Mesenteric fat pad (tissue), 1 donor: Measurements from ENCODE around the gene PRKCD. TPM values are rescaled to one million over a fixed set of nuclear protein-coding genes. Genes with fewer than 3 reads are reported as not detected.

Source experiments
- DNase-seq: peaks from one replicate; pipeline ENCODE4 v3.0.0-alpha.2; 2020; ENCODE audit warnings: low spot score
- total RNA-seq: library from RNA; stranded (reverse); fragmentation: NEBNext Ultra II Directional; extraction: Animal tissue kit (Norgen Biotek cat#: 25700); gene quantifications from one replicate; pipeline ENCODE4 v1.2.1, GENCODE V29; 2021
- donor health status: DM: yes; HTN: yes; CAD: no.

PRKCD gene
- total RNA-seq, 1 donor from 2014 or later, result 80.4 TPM

DNA sequence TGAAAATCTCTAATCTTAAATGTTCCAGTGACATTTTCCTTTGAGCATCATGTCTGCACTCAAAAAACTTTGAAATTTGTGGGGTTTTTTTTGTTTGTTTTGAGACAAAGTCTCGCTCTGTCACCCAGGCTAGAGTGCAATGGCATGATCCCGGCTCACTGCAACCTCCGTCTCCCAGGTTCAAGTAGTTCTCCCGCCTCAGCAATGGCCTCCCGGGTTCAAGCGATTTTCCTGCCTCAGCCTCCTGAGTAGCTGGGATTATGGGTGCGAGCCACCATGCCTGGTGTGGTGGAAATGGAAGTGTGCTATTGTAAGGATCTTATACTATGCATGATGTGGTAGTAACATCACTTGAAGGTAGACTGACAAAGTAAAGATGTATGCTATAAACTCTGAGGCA lies 52.3 kb downstream of the PRKCD start:
- no peak for DNase-seq

DNA sequence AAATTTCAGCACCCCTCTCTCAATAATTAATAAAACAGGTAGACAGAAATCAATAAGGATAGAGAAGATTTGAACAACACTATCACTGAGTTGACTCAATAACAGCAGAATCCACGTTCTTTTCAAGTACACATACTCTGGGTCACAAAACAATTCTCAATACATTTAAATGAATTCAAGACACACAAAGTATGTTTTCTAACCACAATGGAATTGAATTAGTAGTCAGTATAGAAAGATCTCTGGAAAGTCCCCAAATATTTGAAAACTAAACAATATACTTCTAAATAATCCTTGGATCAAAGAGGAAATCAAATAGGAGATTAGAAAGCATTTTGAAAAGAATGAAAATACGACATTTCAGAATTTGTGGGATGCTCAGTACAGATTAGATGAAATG lies 54.8 kb downstream of the PRKCD start:
- DNase-seq, result no peak

DNA sequence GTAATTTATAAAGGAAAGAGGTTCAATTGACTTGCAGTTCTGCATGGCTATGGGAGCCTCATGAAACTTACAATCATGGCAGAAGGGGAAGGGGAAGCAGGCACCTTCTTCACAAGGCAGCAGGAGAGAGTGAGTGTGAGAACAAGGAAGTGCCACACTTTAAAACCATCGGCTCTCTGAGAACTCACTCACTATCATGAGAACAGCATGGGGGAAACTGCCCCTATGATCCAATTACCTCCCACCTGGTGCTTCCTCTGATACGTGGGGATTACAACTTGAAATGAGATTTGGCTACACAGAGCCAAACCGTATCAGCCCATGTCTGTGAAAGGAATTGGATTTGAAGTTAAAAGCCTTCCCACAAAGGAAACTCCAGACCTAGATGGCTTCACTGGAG lies 55.7 kb downstream of the PRKCD start:
- no peak for DNase-seq

- DNase-seq, result no peak
These were observed 56.2 kb downstream of the PRKCD start for GRCh38 chr3:53217175-53217574.

- no peak for DNase-seq
These were observed 57.1 kb downstream of the PRKCD start for GRCh38 chr3:53218131-53218530.

- DNase-seq, result no peak
These were observed 59.0 kb downstream of the PRKCD start for GRCh38 chr3:53219895-53220483.

DNA sequence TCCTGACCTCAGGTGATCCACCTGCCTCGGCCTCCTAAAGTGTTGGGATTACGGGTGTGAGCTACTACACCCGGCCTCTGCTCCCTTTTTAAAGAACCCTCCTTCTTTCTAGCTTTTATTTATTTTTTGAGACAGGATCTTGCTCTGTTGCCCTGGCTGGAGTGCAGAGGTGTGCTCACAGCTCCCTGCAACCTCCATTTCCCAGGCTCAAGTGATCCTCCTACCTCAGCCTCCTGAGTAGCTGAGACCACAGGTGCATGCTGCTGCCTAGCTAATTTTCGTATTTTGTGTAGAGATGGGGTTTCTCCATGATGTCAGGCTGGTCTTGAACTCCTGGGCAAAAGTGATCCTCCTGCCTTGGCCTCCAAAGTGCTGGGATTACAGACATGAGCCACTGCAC lies 60.3 kb downstream of the PRKCD start:
- DNase-seq, result no peak

DNA sequence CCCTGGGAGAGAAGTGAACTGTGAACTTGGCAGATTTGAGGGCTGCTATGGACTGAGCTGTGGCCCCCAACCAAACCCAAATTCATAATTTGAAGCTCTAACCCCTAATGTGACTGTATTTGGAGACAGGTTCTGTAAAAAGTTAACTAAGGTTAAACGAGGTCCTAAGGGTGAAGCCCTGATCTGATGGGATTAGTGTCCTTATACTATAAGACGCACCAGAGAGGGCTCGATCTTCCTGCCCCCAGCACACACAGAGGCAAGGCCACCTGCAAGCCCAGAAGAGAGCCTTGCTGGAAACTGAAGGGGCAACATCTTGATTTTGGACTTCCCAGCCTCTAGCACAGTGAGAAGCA lies 60.8 kb downstream of the PRKCD start:
- no peak for DNase-seq

DNA sequence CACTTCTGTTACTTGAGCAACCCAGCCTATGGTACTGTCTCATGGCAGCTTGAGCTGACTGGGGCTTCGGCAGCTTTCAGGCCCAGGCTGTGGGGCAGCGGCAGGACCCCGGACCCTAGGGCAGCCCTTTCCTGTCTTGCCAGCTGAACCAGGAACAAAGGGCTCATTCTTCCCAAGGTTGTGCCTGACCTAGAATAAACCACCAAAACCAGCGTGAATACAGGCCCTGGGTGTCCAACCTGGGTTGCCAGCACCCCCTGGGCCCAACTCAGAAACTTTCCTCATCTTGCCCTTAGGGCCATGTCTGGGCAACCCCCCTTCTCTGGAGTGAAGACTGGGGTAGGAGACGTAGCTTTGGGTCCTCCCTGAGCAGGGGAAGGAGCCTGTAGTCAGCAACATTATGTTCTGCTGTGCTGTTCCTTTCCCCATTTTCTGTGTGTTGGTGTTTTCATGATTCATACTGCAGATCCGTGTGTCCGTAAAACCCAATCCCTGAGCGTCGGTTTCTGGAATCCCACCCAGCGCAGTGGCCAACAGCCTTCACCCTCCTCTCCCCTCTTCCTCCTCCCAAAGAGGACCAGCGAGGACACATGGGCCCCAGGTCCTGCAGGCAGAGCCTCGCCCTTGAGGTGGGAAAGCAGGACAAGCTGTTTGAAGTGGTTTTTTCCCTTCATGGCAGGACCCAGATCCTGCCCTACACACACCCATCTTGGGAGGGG lies 61.3 kb downstream of the PRKCD start:
- DNase-seq, result no peak

DNA sequence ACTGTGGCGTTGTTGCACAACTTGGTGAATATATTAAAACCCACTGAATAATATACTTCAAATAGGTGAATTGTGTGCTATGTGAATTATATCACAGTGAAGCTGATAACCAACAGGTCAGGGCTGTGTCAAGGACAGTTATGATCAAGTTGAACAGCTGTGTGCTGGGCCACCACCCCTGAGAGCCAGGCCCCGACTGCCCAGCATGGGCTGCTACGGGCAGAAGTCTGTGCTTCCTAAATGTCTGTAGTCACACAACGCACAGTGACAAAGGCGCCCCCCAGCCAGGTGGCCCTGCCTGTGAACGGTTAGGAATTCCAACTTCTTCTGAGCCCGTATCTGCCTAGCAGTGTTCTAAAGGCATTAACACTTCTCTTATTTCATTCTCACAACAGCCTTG lies 62.0 kb downstream of the PRKCD start:
- no peak for DNase-seq

- DNase-seq, result no peak
These were observed 62.5 kb downstream of the PRKCD start for GRCh38 chr3:53223541-53223966.

- no peak for DNase-seq
These were observed 63.0 kb downstream of the PRKCD start for GRCh38 chr3:53224026-53224425.

GRCh38 chr3:53224536-53224935 lies 63.5 kb downstream of the PRKCD start:
- DNase-seq, result no peak

GRCh38 chr3:53225181-53225580 lies 64.2 kb downstream of the PRKCD start:
- no peak for DNase-seq

DNA sequence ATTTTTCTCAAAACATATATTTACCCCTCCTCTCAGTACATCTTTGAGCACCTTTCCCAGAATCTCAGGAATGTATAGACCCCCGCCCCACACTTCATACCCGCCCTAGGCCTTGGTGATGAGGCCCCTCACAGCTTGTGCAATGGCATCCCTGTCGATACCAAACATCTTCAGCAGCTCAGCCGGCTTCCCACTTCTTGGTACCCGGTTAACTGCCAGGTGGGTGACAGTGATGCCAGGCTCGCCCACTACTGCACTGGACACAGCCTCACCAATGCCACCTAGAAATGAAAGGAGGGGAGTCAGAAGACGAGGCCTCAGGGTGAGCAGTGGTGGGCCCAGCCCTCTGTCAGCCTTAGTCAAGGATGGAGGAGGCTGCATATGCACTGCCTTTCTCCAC lies 64.6 kb downstream of the PRKCD start:
- DNase-seq, result no peak

DNA sequence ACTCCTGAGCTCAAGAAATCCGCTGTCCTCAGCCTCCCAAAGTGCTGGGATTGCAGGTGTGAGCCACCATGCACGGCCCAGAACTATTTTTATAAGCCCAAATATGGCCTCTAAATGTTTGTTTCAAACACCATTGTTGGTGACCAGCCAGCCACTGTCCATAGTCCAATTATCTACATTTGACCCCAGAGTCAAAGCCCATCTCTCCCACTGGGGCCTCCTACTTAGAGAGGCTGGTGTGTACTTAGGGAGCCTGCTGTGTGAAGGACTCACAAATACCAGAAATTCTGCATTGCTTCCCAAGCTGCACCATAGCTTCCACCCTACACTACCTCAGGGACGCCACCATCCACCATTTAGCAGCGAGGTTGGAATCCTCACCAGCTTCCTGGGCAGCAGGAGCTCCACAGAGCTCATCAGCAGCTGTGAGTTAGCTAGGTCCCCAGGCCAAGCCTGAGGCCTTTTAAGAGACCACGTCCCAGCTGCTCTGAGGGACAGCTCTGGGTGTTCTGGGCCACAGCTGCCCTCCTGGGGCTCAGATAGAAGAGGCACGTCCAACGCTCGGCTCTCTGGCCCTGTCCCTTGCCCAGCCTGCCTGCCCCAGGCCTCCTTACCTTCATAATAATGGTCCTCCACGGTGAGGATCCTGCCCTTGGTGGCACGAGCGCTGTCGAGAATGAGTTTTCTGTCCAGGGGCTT lies 65.3 kb downstream of the PRKCD start:
- no peak for DNase-seq

- no peak for DNase-seq
These were observed 65.9 kb downstream of the PRKCD start for GRCh38 chr3:53226841-53227407.

DNA sequence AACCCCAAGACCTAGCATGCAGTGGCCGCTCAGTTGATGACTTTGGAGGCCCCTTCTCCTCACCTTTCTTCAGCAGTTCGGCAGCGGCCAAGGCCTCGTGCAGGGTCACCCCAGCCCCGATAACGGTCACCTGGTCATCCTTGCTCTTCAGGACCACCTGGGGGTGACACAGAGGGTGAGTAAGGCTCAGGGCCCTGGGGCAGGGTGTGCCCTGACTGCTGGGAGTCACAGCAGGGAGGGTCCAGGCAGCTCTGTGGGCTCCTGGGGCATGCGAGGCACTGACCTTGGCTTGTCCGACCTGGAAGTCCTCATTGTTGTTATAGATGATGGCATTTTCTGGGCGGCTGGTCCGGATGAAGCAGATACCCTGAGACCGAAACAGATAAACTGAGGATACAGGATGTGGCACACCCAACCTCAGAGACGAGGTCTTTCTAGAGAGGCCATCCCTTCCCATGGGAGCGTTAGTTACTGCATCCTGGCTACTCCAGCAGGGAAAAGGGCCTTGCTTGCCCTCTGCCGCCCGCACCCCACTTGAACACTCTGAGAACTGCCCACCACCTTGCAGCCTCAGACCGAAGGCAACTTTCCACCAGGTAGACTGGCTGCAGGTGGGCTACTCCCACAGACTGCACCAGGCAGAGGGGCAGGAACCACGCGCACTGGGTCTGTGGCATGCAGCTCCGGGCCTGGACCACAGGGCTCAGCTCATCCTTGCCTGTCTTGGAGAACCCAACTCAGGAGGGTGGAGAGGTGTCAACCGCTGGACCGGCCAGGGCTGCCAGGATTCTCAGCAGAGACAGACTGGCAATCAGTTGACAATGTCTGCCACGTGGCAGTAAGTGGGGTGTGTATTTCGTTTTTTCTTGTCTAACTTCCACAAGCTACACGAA lies 67.2 kb downstream of the PRKCD start:
- no peak for DNase-seq

DNA sequence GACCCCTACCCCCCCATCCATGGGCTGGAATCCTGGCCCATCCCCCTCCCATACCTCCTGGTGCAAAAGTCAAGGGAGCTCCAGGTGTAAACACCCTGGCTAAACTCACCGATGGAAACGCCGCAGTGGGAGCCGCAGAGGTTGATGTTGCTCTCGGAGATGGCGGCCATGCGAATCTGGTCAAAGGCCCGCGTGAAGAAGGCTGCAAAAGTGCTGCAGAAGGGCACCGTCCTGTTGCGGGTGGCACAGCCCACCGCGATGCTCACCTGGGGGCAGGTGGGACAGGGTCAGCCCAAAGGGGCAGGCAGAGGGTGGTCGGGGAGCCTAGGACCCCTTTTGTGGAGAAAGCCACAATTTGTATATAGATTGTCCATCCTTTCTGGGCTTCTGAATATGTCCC lies 68.2 kb downstream of the PRKCD start:
- no peak for DNase-seq

DNA sequence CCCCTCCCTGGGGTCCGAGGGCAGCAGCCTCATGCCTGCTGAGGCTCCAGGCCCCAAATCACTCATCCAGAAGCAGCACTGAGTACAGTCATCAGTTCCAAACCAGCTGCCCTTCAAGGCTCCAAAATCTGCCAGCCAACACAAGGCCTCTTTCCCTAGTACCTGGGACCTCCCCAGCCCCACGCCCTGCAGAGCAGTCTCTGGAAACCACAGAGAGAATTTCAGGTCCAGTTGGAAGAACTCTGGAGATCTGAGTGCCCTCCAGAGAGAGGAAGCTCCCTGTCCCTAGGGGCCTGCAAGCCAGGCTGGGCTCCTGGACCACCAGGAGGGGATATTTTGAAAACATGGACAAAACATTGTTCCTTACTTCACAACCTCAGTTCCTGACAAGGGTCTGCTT lies 68.6 kb downstream of the PRKCD start:
- no peak for DNase-seq

GRCh38 chr3:53230041-53230621 lies 69.1 kb downstream of the PRKCD start:
- DNase-seq, result no peak
